ENCODE data around the gene DOCK2.

Gene DOCK2

GRCh38 chr5:169861433-169861832, 224.4 kb downstream of the DOCK2 start:
- in situ Hi-C loops (cut with MboI; ENCODE audit: low sequenced_read_pairs, unreplicated experiment): no loop called here
- no peak for DNase-seq (ENCODE audit: low spot score)
- TF ChIP-seq, protein P1, sequence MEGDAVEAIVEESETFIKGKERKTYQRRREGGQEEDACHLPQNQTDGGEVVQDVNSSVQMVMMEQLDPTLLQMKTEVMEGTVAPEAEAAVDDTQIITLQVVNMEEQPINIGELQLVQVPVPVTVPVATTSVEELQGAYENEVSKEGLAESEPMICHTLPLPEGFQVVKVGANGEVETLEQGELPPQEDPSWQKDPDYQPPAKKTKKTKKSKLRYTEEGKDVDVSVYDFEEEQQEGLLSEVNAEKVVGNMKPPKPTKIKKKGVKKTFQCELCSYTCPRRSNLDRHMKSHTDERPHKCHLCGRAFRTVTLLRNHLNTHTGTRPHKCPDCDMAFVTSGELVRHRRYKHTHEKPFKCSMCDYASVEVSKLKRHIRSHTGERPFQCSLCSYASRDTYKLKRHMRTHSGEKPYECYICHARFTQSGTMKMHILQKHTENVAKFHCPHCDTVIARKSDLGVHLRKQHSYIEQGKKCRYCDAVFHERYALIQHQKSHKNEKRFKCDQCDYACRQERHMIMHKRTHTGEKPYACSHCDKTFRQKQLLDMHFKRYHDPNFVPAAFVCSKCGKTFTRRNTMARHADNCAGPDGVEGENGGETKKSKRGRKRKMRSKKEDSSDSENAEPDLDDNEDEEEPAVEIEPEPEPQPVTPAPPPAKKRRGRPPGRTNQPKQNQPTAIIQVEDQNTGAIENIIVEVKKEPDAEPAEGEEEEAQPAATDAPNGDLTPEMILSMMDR (IDR thresholded peaks at IDR 0.05; ENCODE audit: borderline replicate concordance, control extremely low read depth, extremely low read depth, insufficient read depth, missing control alignments): no peak

GRCh38 chr5:169861934-169862333, 224.9 kb downstream of the DOCK2 start:
- TF ChIP-seq, protein P1 (IDR thresholded peaks at IDR 0.05; ENCODE audit: borderline replicate concordance, control extremely low read depth, extremely low read depth, insufficient read depth, missing control alignments): no peak
- DNase-seq (ENCODE audit: low spot score): no peak
- in situ Hi-C loops (cut with MboI; ENCODE audit: low sequenced_read_pairs, unreplicated experiment): no loop called here

GRCh38 chr5:169862391-169862811, 225.3 kb downstream of the DOCK2 start:
- TF ChIP-seq, protein P1 (IDR thresholded peaks at IDR 0.05; ENCODE audit: borderline replicate concordance, control extremely low read depth, extremely low read depth, insufficient read depth, missing control alignments): no peak
- in situ Hi-C loops (cut with MboI; ENCODE audit: low sequenced_read_pairs, unreplicated experiment): no loop called here
- DNase-seq (ENCODE audit: low spot score): no peak

DNA sequence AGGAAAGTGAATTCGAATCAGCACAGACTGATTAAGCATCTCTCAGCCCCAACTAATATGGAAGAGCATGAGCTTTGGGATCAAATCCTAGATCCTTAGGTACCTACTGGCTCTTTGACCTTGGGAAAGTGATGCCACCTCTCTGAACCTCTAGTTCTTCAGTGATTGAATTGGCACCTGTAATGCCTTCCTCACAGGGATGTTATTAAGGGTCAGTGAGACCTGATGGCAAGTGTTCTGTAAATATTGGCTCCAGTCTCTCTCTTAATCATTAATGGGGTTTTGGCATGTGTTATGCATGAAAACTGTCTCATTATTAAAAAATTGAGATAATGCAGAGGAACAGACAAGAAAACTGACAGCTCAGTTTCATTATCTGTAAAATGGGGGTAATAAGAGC, 227.4 kb downstream of the DOCK2 start:
- DNase-seq (ENCODE audit: low spot score): no peak
- in situ Hi-C loops (cut with MboI; ENCODE audit: low sequenced_read_pairs, unreplicated experiment): no loop called here
- TF ChIP-seq, protein P1 (IDR thresholded peaks at IDR 0.05; ENCODE audit: borderline replicate concordance, control extremely low read depth, extremely low read depth, insufficient read depth, missing control alignments): no peak

DNA sequence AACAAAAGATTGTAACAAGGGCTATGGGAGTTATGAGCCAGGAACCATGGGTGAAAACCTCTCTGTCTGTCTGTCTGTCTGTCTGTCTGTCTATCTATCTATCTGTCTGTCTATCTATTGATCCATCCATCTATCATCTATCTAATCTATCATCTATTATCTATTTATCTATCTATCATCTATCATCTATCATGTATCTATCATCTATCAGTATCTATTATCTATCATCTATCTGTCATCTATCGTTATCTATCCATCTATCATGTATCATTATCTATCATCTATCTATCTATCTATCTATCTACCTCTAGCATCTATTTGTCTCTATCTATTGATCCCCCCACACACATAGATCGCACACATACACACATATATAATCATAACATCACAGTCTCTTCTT, 230.3 kb downstream of the DOCK2 start:
- no peak for DNase-seq (ENCODE audit: low spot score)
- TF ChIP-seq, protein P1 (IDR thresholded peaks at IDR 0.05; ENCODE audit: borderline replicate concordance, control extremely low read depth, extremely low read depth, insufficient read depth, missing control alignments): no peak
- in situ Hi-C loops (cut with MboI; ENCODE audit: low sequenced_read_pairs, unreplicated experiment): no loop called here

DNA sequence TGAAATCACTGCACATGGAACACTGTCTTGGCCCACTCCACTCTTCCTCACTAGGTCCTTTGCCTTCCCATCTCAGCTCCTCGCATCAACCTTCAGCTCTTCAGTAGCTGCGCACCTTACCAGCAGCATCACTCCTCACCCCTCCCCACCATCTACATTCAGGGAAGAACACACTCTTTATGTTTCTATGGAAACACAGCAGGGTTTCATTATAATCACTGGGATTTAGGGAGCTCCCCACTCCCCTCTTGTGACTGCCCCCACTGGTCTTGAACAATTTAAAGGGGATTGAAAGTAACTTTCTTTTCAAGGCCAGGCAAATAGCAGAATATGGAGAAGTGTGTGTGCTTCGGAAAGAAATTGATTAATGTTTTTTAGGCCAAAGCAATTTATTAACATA, 232.0 kb downstream of the DOCK2 start:
- in situ Hi-C loops (cut with MboI; ENCODE audit: low sequenced_read_pairs, unreplicated experiment): no loop called here
- no peak for DNase-seq (ENCODE audit: low spot score)
- TF ChIP-seq, protein P1 (IDR thresholded peaks at IDR 0.05; ENCODE audit: borderline replicate concordance, control extremely low read depth, extremely low read depth, insufficient read depth, missing control alignments): no peak

- TF ChIP-seq, protein P1 (IDR thresholded peaks at IDR 0.05; ENCODE audit: borderline replicate concordance, control extremely low read depth, extremely low read depth, insufficient read depth, missing control alignments): no peak
- in situ Hi-C loops (cut with MboI; ENCODE audit: low sequenced_read_pairs, unreplicated experiment): no loop called here
- DNase-seq (ENCODE audit: low spot score): no peak
Measured at GRCh38 chr5:169870211-169870610, 233.1 kb downstream of the DOCK2 start.

All from GM13976 (cell line).